Lower lobe of right lung (tissue), 2 donors: ENCODE measurements around the gene C16orf90. TPM values are rescaled to one million over a fixed set of nuclear protein-coding genes. Genes with fewer than 3 reads are reported as not detected.

ENCODE experiments used
- ATAC-seq, 2 donors: fragments of 200-7000 bp; cut with Tn5 transposase; one replicate each; pipeline ENCODE4 v1.9.1; 2020 to 2022; ENCODE audit warnings: mild to moderate bottlenecking in 2 of 2, moderate library complexity in 2 of 2
- DNase-seq: peaks from one replicate; pipeline ENCODE4 v3.0.0-alpha.2; 2020
- H3K27ac ChIP-seq: fragments of 200-600 bp; one replicate; pipeline ENCODE4 v1.8.0; 2022
- H3K27me3 ChIP-seq: fragments of 200-600 bp; one replicate; pipeline ENCODE4 v1.8.0; 2022; ENCODE audit warnings: low read depth
- H3K36me3 ChIP-seq: fragments of 200-600 bp; one replicate; pipeline ENCODE4 v1.8.0; 2022; ENCODE audit warnings: mild to moderate bottlenecking
- H3K4me1 ChIP-seq: fragments of 200-600 bp; one replicate; pipeline ENCODE4 v1.8.0; 2022
- H3K4me3 ChIP-seq: fragments of 200-600 bp; one replicate; pipeline ENCODE4 v1.8.0; 2022; ENCODE audit warnings: mild to moderate bottlenecking
- H3K9me3 ChIP-seq: fragments of 200-600 bp; one replicate; pipeline ENCODE4 v1.8.0; 2022
- CTCF ChIP-seq: fragments of 200-600 bp; IDR thresholded peaks from one replicate; pipeline ENCODE4 v1.8.0; 2022; ENCODE audit warnings: antibody characterized with exemption, mild to moderate bottlenecking
- intact Hi-C: fragments of 100-400 bp; cut with DNase I; formaldehyde crosslinking; loops from one replicate; pipeline ENCODE4 v1.11.0; 2022
- total RNA-seq: library from RNA; stranded (reverse); fragmentation: NEBNext Ultra II Directional; extraction: Animal tissue kit (Norgen Biotek cat#: 25700); gene quantifications from one replicate; pipeline ENCODE4 v1.2.1, GENCODE V29; 2021
- donor health status: DM: no; HTN: yes; CAD: no; lungs with severe emphysema.

Gene C16orf90
- total RNA-seq, 1 donor from 2014 or later, result not detected

GRCh38 chr16:3520413-3520812 lies 25.1 kb upstream of the C16orf90 start:
- Histone ChIP-seq H3K36me3 (peaks cover 85% of the 10 kb centered on the region), H3K9me3 (no peaks in the 10 kb centered on the region), H3K27ac (no peak overlapping the region), H3K4me1 (no peaks in the 10 kb centered on the region), H3K4me3 (no peak overlapping the region), H3K27me3 (no peaks in the 10 kb centered on the region)
- ATAC-seq (no peak), DNase-seq (no peak)
- intact Hi-C loops, result no loop called here
- no peak for TF ChIP-seq CTCF

- Histone ChIP-seq H3K36me3 (peaks cover 85% of the 10 kb centered on the region), H3K27ac (no peak overlapping the region), H3K27me3 (no peaks in the 10 kb centered on the region), H3K4me3 (no peak overlapping the region), H3K4me1 (no peaks in the 10 kb centered on the region), H3K9me3 (no peaks in the 10 kb centered on the region)
- no peak for DNase-seq
- TF ChIP-seq CTCF, result no peak
- no peak for ATAC-seq
- intact Hi-C loops, result no loop called here
Measured at GRCh38 chr16:3519581-3519980, 24.3 kb upstream of the C16orf90 start.

- no peaks in the 10 kb centered on the region for H3K9me3 ChIP-seq
- intact Hi-C loops, result no loop called here
- TF ChIP-seq CTCF, result no peak
- peaks cover 88% of the 10 kb centered on the region for H3K36me3 ChIP-seq
- no peak overlapping the region for H3K27ac ChIP-seq
- no peaks in the 10 kb centered on the region for H3K27me3 ChIP-seq
- DNase-seq, result no peak
- no peak overlapping the region for H3K4me3 ChIP-seq
- H3K4me1 ChIP-seq, result no peaks in the 10 kb centered on the region
- no peak for ATAC-seq
Measured at GRCh38 chr16:3518986-3519348, 23.7 kb upstream of the C16orf90 start.

- H3K36me3 ChIP-seq, result peaks cover 88% of the 10 kb centered on the region
- H3K27me3 ChIP-seq, result no peaks in the 10 kb centered on the region
- intact Hi-C loops, result no loop called here
- ATAC-seq, result no peak
- H3K4me1 ChIP-seq, result no peaks in the 10 kb centered on the region
- no peaks in the 10 kb centered on the region for H3K9me3 ChIP-seq
- DNase-seq, result no peak
- TF ChIP-seq CTCF, result no peak
- no peak overlapping the region for H3K4me3 ChIP-seq
- H3K27ac ChIP-seq, result no peak overlapping the region
Measured at GRCh38 chr16:3518292-3518985, 23.1 kb upstream of the C16orf90 start.

GRCh38 chr16:3515897-3516296 lies 20.6 kb upstream of the C16orf90 start:
- DNase-seq (no peak), ATAC-seq (no peak)
- no peaks in the 10 kb centered on the region for H3K4me1 ChIP-seq
- H3K36me3 ChIP-seq, result peaks cover 89% of the 10 kb centered on the region
- intact Hi-C loops, result no loop called here
- H3K4me3 ChIP-seq, result no peak overlapping the region
- H3K27ac ChIP-seq, result no peak overlapping the region
- TF ChIP-seq CTCF, result no peak
- H3K27me3 ChIP-seq, result no peaks in the 10 kb centered on the region
- no peaks in the 10 kb centered on the region for H3K9me3 ChIP-seq
